ENCODE measurements around the gene RPP14.

The RPP14 gene

GRCh38 chr3:58355179-58355578 is 49.1 kb downstream of the RPP14 start:
- DNase-seq (ENCODE audit: low read depth in 3 of 3) = no peak

- no peak for DNase-seq (ENCODE audit: low read depth in 3 of 3)
These were observed 50.0 kb downstream of the RPP14 start for GRCh38 chr3:58356054-58356453.

DNA sequence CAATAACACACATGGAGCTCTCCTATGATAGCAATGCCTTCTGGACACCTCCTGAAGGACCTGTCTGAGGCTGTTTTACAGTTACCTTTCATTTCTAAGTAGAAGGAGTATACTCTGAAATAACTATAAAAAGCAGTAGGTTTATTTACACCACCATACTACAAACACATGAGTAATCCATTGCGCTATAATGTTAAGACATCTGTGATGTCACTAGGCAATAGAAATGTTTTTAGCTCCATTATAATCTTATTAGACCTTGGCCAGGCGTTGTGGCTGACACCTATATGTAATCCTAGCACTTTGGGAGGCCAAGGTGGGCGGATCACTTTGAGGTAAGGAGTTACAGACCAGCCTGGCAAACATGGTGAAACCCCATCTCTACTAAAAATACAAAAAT is 51.4 kb downstream of the RPP14 start:
- no peak for DNase-seq (ENCODE audit: low read depth in 3 of 3)

- DNase-seq (ENCODE audit: low read depth in 3 of 3) = no peak
These were observed 52.0 kb downstream of the RPP14 start for GRCh38 chr3:58358092-58358491.

- no peak for DNase-seq (ENCODE audit: low read depth in 3 of 3)
These were observed 52.8 kb downstream of the RPP14 start for GRCh38 chr3:58358808-58359207.

GRCh38 chr3:58359621-58360020 is 53.6 kb downstream of the RPP14 start:
- no peak for DNase-seq (ENCODE audit: low read depth in 3 of 3)

DNA sequence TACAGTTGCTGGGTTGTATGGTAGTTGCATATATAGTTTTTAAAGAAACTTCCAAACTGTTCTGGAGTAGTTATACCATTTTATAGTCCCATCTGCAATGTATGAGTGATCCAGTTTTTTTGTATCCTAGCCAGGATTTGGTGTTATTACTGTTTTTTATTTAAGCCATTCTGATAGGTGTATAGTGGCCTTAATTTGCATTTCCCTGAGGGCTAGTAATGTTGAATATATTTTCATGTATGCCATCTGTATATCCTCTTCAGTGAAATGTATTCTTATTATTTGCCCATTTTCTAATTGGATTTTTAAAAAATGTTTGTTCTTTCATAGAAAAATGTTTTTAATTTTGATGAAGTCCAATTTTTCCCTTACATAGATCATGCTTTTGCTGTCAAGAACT is 55.8 kb downstream of the RPP14 start:
- no peak for DNase-seq (ENCODE audit: low read depth in 3 of 3)

- no peak for DNase-seq (ENCODE audit: low read depth in 3 of 3)
These were observed 60.7 kb downstream of the RPP14 start for GRCh38 chr3:58366699-58367098.

DNA sequence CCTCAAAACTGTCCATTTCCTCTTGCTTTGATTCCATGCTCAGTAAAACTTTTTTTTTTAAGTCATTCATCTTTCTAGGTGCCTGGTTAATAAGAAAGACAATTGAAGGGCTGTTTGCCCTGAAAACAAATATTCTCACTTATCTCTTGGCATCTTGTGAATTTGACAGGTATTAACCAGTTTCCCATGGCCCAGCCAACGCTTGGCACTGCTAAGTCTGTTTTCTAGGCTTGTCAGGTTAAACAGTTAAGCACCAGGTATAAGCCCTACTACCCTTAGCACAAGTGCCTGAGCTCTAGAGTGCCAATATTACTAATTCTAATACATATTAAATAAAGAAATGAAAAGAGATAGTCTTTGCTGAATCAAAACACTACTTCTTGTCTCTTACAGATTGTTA is 63.0 kb downstream of the RPP14 start:
- DNase-seq (ENCODE audit: low read depth in 3 of 3) = no peak

All from stimulated activated CD4-positive, alpha-beta T cell treated with anti-CD3 and anti-CD28 coated beads, TNF-alpha, amount 100 ng/mL, for 48 hours (primary cell).